HG02884 (cell line): ENCODE measurements around the gene SDE2.

ENCODE experiments used
- ATAC-seq: cut with Tn5 transposase; IDR thresholded peaks from one replicate; pipeline ENCODE4 v1.9.1; 2021; ENCODE audit warnings: mild to moderate bottlenecking, moderate library complexity; ENCODE audit not compliant: unreplicated experiment

The SDE2 gene

GRCh38 chr1:225999227-225999911, at the start of gene SDE2:
TSS of gene SDE2 (minus strand) at chr1:225999343. CDS start at chr1:225999312, 31 bp downstream.
- peak; percentile 77 for ATAC-seq

GRCh38 chr1:226048886-226049285, 49.7 kb upstream of the SDE2 start:
- ATAC-seq = no peak

GRCh38 chr1:226047495-226047894, 48.4 kb upstream of the SDE2 start:
- no peak for ATAC-seq

- no peak for ATAC-seq
Measured at GRCh38 chr1:226046240-226046639, 47.1 kb upstream of the SDE2 start.

- no peak for ATAC-seq
Measured at GRCh38 chr1:226044514-226045101, 45.5 kb upstream of the SDE2 start.

- no peak for ATAC-seq
Measured at GRCh38 chr1:226041419-226041818, 42.3 kb upstream of the SDE2 start.

- ATAC-seq = no peak
Measured at GRCh38 chr1:226038661-226039060, 39.5 kb upstream of the SDE2 start.

- ATAC-seq = no peak
Measured at GRCh38 chr1:226035915-226036314, 36.8 kb upstream of the SDE2 start.

GRCh38 chr1:226034482-226034881, 35.3 kb upstream of the SDE2 start:
- no peak for ATAC-seq

GRCh38 chr1:226033991-226034390, 34.8 kb upstream of the SDE2 start:
- ATAC-seq = no peak

- no peak for ATAC-seq
Measured at GRCh38 chr1:226033582-226033981, 34.4 kb upstream of the SDE2 start.

- no peak for ATAC-seq
Measured at GRCh38 chr1:226029568-226030225, 30.6 kb upstream of the SDE2 start.

- ATAC-seq = peak; percentile 75
Measured at GRCh38 chr1:226029093-226029496, 30.0 kb upstream of the SDE2 start.

- ATAC-seq = no peak
Measured at GRCh38 chr1:226027538-226028217, 28.5 kb upstream of the SDE2 start.

- ATAC-seq = no peak
Measured at GRCh38 chr1:226026833-226027232, 27.7 kb upstream of the SDE2 start.

GRCh38 chr1:226023735-226024134, 24.6 kb upstream of the SDE2 start:
- ATAC-seq = no peak

GRCh38 chr1:226021801-226022200, 22.7 kb upstream of the SDE2 start:
- no peak for ATAC-seq

- ATAC-seq = no peak
Measured at GRCh38 chr1:226021401-226021800, 22.3 kb upstream of the SDE2 start.

GRCh38 chr1:226019572-226019971, 20.4 kb upstream of the SDE2 start:
- no peak for ATAC-seq

GRCh38 chr1:226017070-226017469, 17.9 kb upstream of the SDE2 start:
- no peak for ATAC-seq

GRCh38 chr1:226009650-226010044, 10.5 kb upstream of the SDE2 start:
- ATAC-seq = no peak
